HG03565 (cell line): ENCODE results near the gene KIAA0319L.
"Not testable (repeated sequence)": the region's sequence is repeated elsewhere in the genome, so short reads cannot be mapped to it uniquely, and the experiment has no call there.

Experiments used
- ATAC-seq: cut with Tn5 transposase; IDR thresholded peaks from one replicate; pipeline ENCODE4 v1.9.1; 2021; ENCODE audit warnings: mild to moderate bottlenecking, moderate library complexity; ENCODE audit not compliant: unreplicated experiment

Gene KIAA0319L

DNA sequence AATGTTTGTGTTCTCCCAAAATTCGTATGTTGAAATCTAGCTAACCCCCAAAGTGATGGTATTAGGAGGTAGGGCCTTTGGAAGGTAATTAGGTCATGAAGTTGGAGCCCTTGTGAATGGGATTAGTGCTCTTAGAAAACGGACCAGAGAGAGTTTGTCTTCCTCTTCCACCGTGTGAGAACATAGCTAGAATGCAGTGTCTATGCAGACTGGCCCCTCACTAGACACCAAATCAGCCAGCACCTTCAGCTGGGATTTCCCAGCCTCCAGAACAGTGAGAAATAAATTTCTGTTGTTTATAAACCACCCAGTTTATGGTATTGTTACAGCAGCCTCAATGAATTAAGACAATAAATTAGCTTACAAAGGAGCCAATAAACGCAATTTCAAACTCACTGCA lies 58.0 kb downstream of the KIAA0319L start:
- ATAC-seq = no peak

DNA sequence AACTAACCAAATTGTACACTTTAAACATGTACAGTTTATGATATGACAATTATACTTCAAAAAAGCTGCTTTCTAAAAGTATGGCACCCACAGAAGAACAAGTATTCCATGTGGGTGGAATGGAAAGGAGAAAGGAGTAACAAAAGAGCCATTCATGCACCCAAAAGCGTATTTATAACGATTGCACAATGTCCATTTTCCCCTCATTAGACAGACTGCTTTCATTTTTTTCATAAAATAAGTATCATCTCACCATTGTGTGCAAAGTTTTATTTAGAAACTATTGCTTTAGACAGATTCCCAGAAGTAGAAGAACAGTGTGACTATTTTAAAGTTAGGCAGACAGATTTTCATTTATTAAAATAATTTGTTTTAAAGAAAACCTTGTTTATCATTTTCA lies 59.6 kb downstream of the KIAA0319L start:
- no peak for ATAC-seq

DNA sequence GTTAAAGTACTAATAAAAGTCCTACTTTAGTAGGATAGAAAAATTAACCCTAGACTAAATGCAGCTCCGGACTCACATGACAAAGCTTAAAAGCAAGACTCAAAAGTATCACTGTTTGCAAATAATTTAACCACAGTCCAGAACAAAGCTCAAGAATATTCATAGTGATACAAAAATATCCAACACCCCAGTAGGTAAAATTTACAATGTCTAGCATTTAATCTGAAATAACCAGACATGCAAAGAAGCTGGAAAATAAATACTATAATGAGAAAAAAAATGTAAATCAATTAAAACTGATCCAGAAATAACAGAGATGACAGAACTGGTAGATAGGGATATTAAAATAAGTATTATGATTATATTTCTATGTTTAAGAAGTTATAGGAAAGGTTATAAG lies 67.0 kb downstream of the KIAA0319L start:
- no peak for ATAC-seq

DNA sequence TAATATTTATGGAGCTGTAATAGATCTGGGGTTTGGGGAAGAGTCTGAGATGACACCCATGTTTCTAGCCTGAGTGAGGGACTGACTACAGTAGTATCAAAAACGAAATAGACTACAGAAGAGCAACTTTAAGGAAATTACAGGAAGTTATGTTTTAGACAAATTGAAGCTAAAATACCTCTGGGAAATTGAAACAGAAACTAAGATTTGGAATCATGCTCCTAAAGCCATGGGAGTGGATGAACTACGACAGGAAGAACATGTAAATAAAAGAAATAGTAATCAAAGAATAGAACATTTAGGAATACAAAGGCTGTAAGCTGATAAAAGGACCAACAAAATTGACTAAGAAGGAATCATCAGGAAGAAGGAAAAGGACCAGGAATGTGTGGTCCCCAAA lies 68.9 kb downstream of the KIAA0319L start:
- ATAC-seq = no peak

DNA sequence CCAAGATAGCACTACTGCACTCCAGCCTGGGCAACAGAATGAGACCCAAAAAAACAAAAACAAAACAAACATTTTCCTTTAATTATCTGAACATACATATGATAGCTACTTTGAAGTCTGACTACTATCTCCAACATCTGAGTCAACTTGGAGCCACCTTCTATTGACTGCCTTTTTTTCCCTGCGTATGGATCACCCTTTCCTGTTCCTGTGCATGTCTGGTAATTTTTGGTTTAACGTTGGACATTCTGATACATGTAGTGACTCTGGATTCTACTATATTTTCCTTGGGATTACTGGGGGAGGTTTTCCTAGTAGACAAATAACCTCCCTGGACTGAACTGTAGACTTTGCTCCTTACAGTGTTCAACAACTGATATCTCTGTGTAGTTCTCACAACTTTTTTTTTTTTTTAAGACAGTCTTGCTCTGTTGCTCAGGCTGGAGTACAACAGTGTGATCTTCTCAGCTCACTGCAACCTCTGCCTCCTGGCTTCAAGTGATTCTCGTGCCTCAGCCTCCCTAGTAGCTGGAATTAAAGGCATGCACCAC lies 70.3 kb downstream of the KIAA0319L start:
- ATAC-seq = no peak

DNA sequence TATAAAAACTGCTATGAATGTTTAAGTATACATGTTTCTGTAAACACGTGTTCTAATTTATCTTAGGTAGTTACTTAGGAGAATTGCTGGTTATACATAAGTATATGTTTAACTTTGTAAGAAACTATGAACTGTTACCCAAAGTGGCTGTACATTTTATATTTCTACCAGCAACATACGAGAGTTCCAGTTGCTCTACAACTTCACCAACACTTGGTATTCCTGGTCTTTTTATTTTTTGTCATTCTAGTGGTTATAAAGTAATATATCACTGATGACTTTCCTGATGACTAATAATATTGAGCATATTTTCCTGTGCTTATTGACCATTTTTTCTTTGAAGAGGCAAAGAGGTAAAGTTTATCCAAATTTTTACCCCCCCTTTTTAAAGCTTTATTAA lies 76.0 kb downstream of the KIAA0319L start:
- no peak for ATAC-seq

DNA sequence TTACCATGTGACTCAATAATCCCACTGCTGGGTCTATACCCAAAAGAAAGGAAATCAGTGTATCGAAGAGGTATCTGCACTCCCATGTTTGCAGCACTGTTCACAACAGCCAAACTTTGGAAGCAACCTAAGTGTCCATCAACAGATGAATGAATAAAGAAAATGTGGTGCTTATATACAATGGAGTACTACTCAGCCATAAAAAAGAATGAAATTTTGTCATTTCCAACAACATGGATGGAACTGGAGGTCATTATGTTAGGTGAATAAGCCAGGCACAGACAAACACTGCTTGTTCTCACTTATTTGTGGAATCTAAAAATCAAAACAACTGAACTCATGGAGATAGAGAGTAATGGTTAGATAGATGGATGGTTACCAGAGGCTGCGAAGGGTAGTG lies 79.3 kb downstream of the KIAA0319L start:
- no peak for ATAC-seq

DNA sequence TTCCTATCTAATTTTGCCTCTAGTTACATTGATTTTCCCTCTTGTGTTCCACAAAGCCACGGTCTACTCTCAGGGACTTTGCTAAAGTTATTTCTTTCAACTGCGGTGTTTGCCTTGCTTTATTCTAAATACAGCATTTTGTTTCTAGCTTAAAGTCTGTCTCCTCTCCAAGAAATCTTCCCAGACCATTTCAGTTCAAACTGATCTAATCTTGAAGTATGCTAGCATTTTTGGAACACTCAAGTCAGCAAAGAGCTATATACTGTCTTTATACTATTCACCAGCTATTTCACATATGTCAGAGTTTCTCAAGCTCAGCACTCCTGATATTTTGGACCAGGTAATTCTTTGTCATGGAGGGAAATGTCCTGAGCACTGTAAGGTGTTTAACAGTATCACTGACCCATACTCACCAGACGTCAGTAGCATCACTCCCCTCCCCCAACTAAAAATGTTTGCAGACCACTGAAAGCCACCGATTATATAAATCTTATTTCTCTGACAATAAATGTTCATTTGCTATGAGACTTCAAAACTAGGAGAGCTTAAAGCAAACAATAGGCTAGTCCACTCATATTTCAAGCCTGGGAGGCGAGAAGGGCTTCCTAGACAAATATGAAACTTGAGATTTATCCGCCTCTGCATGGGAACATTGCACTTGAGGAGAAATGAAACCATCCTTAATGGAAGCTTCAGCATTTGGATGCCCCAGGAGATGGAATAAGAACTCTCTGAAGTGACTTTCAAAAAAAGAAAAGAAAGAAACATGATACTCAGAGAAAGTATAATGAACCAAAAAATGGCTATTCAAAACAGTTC lies 81.1 kb downstream of the KIAA0319L start:
- ATAC-seq = no peak

DNA sequence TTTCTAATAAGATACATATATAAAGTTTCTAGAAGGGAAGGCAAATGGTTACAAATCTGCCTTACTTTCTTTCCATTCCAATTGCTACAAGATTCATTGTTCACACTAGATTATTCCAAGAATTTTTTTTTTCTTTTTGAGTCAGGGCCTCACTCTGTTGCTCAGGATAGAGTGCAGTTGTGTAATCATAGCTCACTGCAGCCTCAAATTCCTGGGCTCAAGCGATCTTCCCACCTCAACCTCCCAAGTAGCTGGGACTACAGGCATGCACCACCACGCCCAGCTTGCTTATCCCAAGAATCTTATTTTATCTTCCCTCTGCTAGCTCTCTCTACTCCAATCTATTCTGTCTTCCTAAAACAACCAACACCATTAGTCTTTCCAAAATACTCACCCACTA lies 81.8 kb downstream of the KIAA0319L start:
- ATAC-seq = no peak

DNA sequence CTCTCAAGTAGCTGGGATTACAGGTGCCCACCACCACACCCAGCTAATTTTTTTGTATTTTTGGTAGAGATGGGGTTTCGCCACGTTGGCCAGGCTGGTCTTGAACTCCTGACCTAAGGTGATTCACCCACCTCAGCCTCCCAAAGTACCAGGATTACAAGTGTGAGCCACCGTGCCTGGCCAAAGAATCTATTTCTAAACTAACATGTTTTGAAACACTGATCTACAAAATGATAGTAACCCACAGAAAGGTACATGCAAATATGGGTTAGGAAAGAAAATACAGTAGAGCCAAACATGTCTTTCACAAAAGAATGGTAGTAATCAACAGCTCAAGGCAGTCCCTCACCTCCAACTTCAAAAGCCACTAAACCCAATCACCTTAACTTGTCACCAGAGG lies 84.0 kb downstream of the KIAA0319L start:
- ATAC-seq = not testable (repeated sequence)

DNA sequence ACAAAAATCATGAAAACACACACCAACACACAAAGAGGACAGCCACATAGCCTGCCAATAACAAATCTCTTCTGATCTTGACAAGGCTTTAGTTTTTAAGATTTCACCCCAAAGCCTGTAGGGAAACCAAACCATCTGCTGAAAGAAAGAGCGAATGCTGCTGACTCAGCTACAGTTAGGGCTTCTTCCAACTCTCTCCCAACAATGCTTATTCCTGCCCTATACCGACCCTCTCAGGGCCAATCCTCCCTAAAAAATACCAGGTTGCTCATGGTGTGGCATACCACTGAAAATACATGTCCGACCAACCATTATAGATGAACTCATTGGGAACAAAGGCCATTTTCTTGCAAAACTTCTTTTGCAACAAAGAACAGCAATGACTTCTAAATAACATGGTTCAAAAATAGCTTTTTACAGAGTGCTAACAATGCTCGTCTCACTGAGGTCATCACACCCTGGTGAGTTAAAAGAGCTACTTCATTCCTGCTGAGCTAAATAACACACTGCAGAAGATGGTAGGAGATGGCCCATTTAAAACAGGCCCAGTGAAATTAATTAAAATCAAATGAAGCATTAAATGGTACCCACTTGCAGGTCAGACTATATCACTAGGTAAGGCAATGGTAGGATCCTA lies 86.1 kb downstream of the KIAA0319L start:
- no peak for ATAC-seq

DNA sequence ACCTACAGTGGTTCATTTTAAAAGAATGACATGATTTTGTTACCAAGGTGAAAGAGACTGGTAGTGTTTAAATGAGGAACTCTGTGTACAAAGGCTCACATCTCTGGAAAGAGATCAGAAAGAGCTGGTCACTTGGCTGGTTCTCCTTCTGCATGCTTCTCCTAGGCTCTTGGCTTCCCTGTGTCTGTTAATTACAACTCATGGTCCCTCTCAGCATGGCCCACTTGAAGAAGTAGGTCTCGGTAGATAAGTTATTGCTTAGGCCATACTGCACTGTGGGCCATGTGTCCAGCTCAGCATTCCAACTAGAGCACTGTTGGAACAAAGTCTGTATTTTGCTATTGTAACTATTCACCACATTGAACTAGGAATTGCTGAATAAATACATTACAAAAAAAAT lies 91.1 kb downstream of the KIAA0319L start:
- no peak for ATAC-seq

DNA sequence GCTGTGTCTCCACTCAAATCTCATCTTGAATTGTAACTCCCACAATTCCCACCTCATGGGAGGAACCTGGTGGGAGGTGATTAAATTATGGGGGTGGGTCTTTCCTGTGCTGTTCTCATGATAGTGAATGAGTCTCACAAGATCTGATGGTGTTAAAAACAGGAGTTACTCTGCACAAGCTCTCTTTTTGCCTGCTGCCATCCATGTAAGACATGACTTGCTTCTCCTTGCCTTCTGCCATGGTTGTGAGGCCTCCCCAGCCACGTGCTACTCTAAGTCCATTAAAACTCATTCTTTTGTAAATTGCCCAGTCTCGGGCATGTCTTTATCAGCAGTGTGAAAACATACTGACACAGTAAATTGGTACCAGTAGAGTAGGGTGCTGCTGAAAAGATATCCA lies 93.5 kb downstream of the KIAA0319L start:
- ATAC-seq = not testable (repeated sequence)

DNA sequence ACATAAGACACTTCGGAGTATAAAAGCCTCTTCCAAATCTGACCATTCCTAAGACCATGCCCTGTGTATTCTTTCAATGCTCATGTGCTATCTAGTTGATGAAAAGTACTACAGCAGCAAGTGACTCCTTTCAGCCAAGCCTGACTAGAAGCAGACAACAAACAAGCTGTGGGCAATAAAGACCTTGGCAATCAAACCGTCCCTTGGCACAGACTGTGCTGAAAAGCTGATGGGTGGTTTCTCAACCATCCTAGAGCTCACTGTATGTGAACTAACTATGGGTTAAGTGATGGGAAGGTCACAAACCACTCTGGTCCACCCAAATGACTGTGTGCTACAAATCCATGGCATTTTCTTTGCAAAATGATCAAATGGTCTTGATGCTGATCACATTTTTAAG lies 94.0 kb downstream of the KIAA0319L start:
- ATAC-seq = no peak

DNA sequence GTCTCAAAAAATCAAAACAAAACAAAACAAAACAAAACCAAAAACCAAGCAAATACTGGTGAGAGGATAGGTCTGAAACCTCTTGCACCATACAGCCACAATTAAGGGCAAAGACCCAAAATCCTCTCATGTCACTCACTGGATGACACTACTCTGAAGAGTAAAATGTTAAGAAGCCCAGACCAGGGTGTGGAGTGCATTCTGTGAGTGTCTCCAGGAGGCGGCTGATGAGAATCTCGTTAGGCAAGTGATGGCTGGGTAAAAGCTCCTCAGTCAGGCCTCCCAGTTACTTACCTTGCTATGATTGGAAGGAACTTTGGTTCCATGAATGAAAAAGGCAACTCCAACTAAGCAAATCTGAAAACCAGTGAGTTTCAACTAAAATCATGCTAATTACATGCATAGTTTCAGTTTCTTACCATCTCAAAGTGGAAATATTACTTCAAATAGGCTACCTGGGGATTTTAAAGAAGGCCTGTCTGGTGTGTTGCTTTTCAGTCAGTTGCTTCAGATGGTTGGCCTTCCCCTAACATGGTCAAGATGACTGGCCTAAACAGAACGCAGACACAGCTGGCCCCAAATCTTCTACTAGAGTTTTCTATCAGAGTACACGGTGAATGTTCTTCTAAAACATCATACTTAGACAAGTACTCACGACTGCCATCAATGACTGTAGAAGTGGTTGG lies 95.1 kb downstream of the KIAA0319L start:
- no peak for ATAC-seq

DNA sequence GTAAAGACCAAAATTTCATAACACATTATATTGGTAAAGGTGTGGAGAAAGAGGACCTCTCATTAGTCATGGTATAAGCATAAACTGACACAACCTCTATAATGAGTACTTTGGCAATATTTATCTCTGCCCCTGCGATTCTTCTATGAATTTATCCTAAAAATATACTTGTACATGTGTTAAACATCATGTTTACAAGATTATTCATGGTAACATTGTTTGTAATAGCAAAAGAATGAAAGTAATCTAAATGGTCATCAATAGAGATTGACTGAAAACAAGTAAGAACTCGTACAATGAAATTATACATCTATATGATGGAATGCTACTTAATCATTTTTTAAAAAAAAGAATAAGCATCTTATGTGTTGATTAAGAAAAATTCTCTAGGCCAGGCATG lies 96.4 kb downstream of the KIAA0319L start:
- ATAC-seq = no peak

DNA sequence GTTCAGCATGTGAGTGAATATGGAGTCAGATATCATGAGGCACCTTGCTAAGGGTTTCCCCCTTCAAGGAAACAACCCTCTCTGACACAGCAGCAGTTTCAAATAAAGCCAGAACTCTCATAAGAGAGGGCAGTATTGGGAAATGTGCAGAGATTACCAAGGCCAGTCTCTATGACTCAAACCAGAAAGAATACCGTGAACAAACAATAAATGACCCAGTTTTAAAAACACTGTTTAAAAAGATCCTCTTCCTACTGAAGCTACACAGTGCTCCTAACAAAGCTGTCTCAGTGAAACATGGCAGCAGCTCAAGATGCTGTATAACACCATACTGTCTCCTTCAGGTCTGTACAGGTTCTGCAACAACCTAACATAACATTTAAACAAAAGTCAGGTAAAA lies 102.6 kb downstream of the KIAA0319L start:
- ATAC-seq = no peak

DNA sequence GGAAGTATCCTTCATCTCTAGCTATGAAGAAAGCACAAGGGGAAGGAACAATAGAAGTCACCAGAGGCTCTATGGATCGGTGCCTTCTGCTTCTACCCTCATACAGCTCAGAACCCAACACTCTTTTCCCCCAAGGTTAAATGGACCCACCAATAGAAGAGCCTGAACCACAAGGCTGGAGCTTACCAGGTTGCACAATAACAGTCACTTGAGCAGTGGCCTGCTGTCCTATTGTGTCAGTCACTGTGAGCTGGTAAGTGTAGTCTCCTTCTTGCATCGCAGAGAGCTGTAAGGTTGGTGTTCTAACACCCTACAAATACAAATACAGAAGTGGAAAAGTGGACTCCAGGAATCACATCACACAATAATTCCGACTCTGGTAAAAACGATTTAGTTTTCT lies 103.0 kb downstream of the KIAA0319L start:
- no peak for ATAC-seq

DNA sequence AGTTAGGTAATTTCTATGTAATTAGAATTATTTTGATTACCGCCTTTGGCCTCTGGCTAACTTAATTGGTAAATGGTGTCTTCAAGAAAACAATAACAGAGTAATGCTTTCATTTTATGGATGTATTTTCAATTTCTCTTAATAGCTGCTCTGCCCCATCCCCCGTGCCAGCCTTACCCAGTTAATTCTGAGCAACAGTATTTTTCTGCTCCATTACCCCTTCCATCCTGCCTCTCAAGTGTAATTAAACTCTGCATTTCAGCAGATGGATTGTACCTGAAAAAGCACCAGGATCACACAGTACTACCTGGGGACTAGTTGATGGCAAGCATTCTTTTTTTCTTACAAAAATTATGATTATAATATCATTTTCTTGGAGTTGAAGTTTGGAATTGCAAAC lies 104.2 kb downstream of the KIAA0319L start:
- no peak for ATAC-seq

DNA sequence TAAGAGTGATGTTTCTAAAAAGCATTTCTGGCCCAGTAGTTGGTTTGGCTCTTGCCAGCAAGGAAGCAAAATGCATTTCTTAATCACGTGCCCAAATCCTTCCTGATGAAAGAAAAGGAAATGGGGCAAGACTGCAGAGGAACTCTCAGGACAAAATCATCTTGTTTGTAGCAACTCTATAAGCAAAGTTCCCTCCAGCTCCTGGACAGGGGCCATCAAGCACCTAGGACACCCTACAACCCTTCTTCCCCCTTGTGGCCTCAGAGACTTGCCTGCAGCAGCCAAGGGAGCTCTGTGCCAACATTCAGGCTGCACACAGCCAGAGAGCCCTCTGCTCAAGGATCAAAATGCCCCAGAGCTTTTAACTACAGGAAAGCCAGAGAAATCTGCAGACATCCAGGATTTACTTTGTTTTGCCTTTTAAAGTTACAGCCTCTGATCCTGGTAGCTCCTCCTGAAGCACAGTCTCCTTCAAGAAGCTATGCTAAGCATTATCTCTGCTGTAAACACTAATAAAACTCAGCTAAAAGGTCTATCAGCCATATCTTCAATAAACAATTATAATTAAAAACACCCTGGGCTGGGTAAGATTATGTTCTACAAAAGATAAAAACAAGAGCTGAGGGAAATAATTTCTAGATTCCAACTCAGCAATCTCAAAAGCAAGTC lies 105.0 kb downstream of the KIAA0319L start:
- ATAC-seq = no peak

DNA sequence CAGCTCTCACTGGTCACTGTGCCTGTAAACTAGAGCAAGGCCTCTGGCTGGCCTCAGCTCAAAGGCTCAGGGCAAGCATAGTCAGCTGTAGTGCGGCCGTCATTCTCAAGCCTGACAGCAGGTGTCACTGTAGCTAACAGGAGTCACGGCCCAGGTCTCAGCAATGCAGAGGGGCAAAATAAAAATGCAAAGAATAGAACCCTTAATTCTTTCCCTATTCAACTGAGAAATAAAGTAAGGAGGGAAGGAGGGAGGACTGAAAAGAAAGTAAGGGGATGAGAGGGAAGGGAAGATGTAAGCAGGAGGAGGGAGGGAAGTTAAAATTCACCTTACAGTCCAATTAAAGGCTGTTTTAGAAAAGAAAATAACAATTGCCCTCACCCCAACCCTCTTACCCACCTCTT lies 106.1 kb downstream of the KIAA0319L start:
- no peak for ATAC-seq
